Endothelial cell (in vitro differentiated cells): Measurements from ENCODE around the gene TWF1. TPM values are rescaled to one million over a fixed set of nuclear protein-coding genes. Genes with fewer than 3 reads are reported as not detected.

Source experiments
- DNase-seq: peaks from one replicate; pipeline ENCODE4 v3.0.0; 2021; ENCODE audit warnings: low spot score
- H3K27ac Mint-ChIP-seq: one replicate; pipeline ENCODE4 v1.8.0; 2021; ENCODE audit warnings: mixed read lengths, inconsistent platforms; ENCODE audit not compliant: unreplicated experiment
- H3K27me3 Mint-ChIP-seq: one replicate; pipeline ENCODE4 v1.8.0; 2021; ENCODE audit warnings: mild to moderate bottlenecking, moderate library complexity, mixed read lengths, inconsistent platforms; ENCODE audit not compliant: unreplicated experiment
- H3K36me3 Mint-ChIP-seq: one replicate; pipeline ENCODE4 v1.8.0; 2021; ENCODE audit warnings: mild to moderate bottlenecking, low read depth, mixed read lengths, inconsistent platforms; ENCODE audit not compliant: unreplicated experiment
- H3K4me1 Mint-ChIP-seq: one replicate; pipeline ENCODE4 v1.8.0; 2021; ENCODE audit warnings: mild to moderate bottlenecking, mixed read lengths, inconsistent platforms; ENCODE audit not compliant: unreplicated experiment
- H3K4me3 Mint-ChIP-seq: one replicate; pipeline ENCODE4 v1.8.0; 2021; ENCODE audit warnings: mild to moderate bottlenecking, mixed read lengths, inconsistent platforms; ENCODE audit not compliant: unreplicated experiment
- H3K9me3 Mint-ChIP-seq: one replicate; pipeline ENCODE4 v1.8.0; 2021; ENCODE audit warnings: mixed read lengths, inconsistent platforms; ENCODE audit not compliant: unreplicated experiment
- CTCF ChIP-seq: fragments of 200-600 bp; sonication (generic); IDR thresholded peaks from one replicate; pipeline ENCODE4 v1.5.0; 2021; ENCODE audit warnings: antibody characterized with exemption; ENCODE audit not compliant: unreplicated experiment
- total RNA-seq: library from RNA; stranded (reverse); fragmentation: NEBNext Ultra II Directional; extraction: Animal tissue kit (Norgen Biotek cat#: 25700); gene quantifications from one replicate; pipeline ENCODE4 v1.2.1, GENCODE V29; 2021; ENCODE audit not compliant: unreplicated experiment

The TWF1 gene
- total RNA-seq, 1 donor from 2014 or later: 44.8 TPM

- no peak for DNase-seq
- H3K4me1 Mint-ChIP-seq: peaks cover 6% of the 10 kb centered on the region
- H3K36me3 Mint-ChIP-seq: peaks cover 18% of the 10 kb centered on the region
- no peaks in the 10 kb centered on the region for H3K9me3 Mint-ChIP-seq
- H3K27me3 Mint-ChIP-seq: no peaks in the 10 kb centered on the region
- no peak overlapping the region for H3K27ac Mint-ChIP-seq
- TF ChIP-seq CTCF: no peak
- no peak overlapping the region for H3K4me3 Mint-ChIP-seq
Measured at GRCh38 chr12:43744826-43745225, 61.3 kb downstream of the TWF1 start.

Other genes with a start within 250 kb of the TWF1 start
- 15.4 TPM for gene PUS7L, start 47.5 kb downstream of the TWF1 start, total RNA-seq
- gene IRAK4, start 47.4 kb downstream of the TWF1 start, total RNA-seq: 17.3 TPM
- gene TMEM117, start 29.8 kb upstream of the TWF1 start, total RNA-seq: 0.80 TPM